Skeletal muscle tissue (tissue), 4 donors: ENCODE results near the gene TIMM29. TPM values are rescaled to one million over a fixed set of nuclear protein-coding genes. Genes with fewer than 3 reads are reported as not detected.
"Not testable (repeated sequence)": the region's sequence is repeated elsewhere in the genome, so short reads cannot be mapped to it uniquely, and the experiment has no call there.

Experiments
- H3K27ac ChIP-seq: one replicate; pipeline ENCODE4 v1.7.0; 2013; ENCODE audit warnings: mild to moderate bottlenecking, low read depth, low read length, inconsistent platforms
- H3K27me3 ChIP-seq, 3 donors: one replicate each; pipeline ENCODE4 v1.7.0; 2013; ENCODE audit warnings: low read length in 3 of 3; ENCODE audit not compliant: control insufficient read depth in 3 of 3, insufficient read depth in 3 of 3
- H3K36me3 ChIP-seq, 3 donors: one replicate each; pipeline ENCODE4 v1.7.0; 2013; ENCODE audit warnings: low read length in 3 of 3; ENCODE audit not compliant: control insufficient read depth in 3 of 3, insufficient read depth in 3 of 3
- H3K4me1 ChIP-seq, 3 donors: one replicate each; pipeline ENCODE4 v1.7.0; 2013; ENCODE audit warnings: low read length in 3 of 3, mild to moderate bottlenecking in 3 of 3; ENCODE audit not compliant: control insufficient read depth in 3 of 3, insufficient read depth in 3 of 3
- H3K4me3 ChIP-seq, 3 donors: one replicate each; pipeline ENCODE4 v1.7.0; 2013; ENCODE audit warnings: low read length in 3 of 3
- H3K9ac ChIP-seq, 3 donors: one replicate each; pipeline ENCODE4 v1.7.0; 2013; ENCODE audit warnings: low read length in 3 of 3, mild to moderate bottlenecking in 3 of 3, moderate library complexity in 2 of 3, low read depth in 1 of 3
- H3K9me3 ChIP-seq, 3 donors: one replicate each; pipeline ENCODE4 v1.7.0; 2013; ENCODE audit warnings: low read length in 3 of 3; ENCODE audit not compliant: control insufficient read depth in 3 of 3
- total RNA-seq: library from RNA; depleted of rRNA; stranded (reverse); fragments of >200 nt; gene quantifications from one replicate; pipeline ENCODE4 v1.2.3, GENCODE V29; 2014
- donor health status: Osteomylitis.

Gene TIMM29
- total RNA-seq, 1 donor from 2014 or later, result 25.6 TPM

DNA sequence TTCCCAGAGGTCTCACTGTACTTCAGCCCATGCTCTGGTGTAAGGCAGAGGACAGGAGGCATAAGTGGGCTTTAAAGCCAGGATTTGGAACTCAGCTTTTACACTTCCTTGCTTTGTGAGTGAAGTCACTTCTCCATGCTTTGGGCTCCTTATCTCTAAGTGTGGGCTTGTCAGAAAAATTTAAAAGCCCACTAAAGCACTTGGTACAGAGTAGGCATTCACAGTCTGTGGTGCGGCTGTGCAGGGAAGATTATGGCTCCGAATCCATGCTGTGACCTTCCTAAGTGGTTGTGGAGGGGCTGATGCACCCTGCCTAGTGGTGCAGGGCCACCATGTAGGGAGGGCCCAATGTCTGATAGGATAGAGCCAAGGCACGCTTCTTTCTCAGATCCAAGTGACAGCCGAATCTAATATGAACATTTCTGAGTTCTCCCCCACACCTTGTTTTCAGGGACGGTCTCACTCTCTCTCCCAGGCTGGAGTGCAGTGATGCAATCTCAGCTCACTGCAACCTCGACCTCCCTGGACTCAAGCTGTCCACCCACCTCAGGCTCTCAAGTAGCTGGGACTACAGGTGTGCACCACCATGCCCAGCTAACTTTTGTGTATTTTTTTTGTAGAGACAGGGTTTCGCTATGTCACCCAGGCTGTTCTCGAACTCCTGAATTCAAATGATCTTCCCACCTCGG lies 6.9 kb downstream of the TIMM29 start:
- no peak overlapping the region for H3K9ac ChIP-seq
- H3K4me1 ChIP-seq, result peaks cover 0 to 3% (median 2%) of the 10 kb centered on the region in 3 donors
- no peak overlapping the region for H3K27ac ChIP-seq

DNA sequence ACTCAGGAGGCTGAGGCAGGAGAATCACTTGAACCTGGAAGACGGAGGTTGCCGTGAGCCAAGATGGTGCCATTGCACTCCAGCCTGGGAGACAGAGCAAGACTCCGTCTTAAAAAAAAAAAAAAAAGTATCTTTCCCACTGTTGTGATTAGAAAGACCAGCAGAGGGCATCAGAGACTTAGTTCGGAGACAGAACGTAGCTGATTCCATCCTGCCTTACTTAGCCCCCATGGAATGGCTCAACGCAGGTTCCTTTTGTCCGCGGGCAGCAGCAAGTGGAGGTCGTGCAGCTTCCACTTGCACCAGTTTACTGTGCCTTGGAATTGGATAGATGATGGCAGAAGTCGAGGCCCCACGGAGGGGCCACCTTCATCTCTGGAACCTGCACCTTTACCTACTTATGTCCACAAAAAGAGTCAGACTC lies 8.1 kb downstream of the TIMM29 start:
- Histone ChIP-seq H3K27me3 (no peaks in the 10 kb centered on the region), H3K4me1 (peaks cover 0 to 3% (median 2%) of the 10 kb centered on the region in 3 donors), H3K9ac (peak overlapping the region in 1 of 3 donors; percentile 33), H3K27ac (no peak overlapping the region), H3K4me3 (peak overlapping the region; percentile 29 to 52 (median 38)), H3K9me3 (no peaks in the 10 kb centered on the region), H3K36me3 (peaks cover 0 to 4% (median 3%) of the 10 kb centered on the region in 3 donors)

More for the DNA sequence above, 6.9 kb downstream of the TIMM29 start:
- no peak overlapping the region for H3K4me3 ChIP-seq
- no peaks in the 10 kb centered on the region for H3K27me3 ChIP-seq
- H3K36me3 ChIP-seq, result peaks cover 0 to 7% (median 4%) of the 10 kb centered on the region in 3 donors
- H3K9me3 ChIP-seq, result no peaks in the 10 kb centered on the region

DNA sequence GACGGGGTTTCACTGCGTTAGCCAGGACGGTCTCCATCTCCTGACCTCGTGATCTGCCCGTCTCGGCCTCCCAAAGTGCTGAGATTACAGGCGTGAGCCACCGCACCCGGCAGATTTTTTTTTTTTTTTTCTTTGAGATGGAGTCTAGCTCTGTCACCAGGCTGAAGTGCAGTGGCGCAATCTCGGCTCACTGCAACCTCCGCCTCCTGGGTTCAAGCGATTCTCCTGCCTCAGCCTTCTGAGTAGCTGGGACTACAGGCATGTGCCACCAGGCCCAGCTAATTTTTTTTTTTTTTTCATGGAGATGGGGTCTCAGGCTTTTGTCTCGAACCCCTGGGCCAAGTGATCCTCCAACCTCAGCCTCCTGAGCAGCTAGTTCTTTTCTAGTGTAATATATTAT lies 13.0 kb downstream of the TIMM29 start:
- H3K4me3 ChIP-seq, H3K36me3 ChIP-seq, H3K9ac ChIP-seq, H3K9me3 ChIP-seq, H3K4me1 ChIP-seq, H3K27me3 ChIP-seq, H3K27ac ChIP-seq: not testable (repeated sequence)

DNA sequence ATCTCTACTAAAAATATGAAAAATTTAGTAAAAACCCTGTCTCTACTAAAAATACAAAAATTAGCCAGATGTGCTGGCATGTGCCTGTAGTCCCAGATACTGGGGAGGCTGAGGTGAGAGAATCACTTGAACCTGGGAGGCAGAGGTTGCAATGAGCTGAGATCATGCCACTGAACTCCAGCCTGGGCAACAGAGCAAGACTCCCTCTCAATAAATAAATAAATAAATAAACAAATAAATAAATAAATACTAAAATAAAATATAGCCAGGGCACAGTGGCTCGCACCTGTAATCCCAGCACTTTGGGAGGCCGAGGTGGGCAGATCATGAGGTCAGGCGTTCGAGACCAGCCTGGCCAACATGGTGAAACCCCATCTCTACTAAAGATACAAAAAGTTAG lies 14.8 kb downstream of the TIMM29 start:
- not testable (repeated sequence) for H3K27ac ChIP-seq, H3K36me3 ChIP-seq

DNA sequence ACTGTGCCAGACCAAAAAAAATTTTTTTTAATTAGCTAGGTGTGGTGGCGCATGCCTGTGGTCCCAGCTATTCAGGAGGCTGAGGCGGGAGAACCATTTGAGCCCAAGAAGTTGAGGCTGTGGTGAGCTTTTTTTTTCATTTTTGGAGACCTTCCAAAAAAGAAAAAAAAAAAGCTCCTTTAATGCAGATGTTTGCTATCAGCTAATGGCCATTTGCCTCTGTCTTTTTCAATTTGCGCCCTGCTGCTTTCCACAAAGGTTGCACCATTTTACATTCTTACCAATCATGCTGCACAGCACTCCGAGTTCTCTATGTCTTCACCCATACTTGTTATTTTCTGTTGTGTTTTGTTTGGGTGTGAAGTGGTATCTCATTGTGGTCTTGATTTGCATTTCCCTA lies 16.7 kb downstream of the TIMM29 start:
- Histone ChIP-seq H3K27ac (no peak overlapping the region), H3K4me3 (no peak overlapping the region), H3K9me3 (no peaks in the 10 kb centered on the region), H3K9ac (no peak overlapping the region), H3K27me3 (no peaks in the 10 kb centered on the region), H3K36me3 (no peaks in the 10 kb centered on the region), H3K4me1 (no peaks in the 10 kb centered on the region)

More for the DNA sequence above, 14.8 kb downstream of the TIMM29 start:
- not testable (repeated sequence) for H3K4me1 ChIP-seq, H3K4me3 ChIP-seq, H3K9ac ChIP-seq, H3K27me3 ChIP-seq, H3K9me3 ChIP-seq

DNA sequence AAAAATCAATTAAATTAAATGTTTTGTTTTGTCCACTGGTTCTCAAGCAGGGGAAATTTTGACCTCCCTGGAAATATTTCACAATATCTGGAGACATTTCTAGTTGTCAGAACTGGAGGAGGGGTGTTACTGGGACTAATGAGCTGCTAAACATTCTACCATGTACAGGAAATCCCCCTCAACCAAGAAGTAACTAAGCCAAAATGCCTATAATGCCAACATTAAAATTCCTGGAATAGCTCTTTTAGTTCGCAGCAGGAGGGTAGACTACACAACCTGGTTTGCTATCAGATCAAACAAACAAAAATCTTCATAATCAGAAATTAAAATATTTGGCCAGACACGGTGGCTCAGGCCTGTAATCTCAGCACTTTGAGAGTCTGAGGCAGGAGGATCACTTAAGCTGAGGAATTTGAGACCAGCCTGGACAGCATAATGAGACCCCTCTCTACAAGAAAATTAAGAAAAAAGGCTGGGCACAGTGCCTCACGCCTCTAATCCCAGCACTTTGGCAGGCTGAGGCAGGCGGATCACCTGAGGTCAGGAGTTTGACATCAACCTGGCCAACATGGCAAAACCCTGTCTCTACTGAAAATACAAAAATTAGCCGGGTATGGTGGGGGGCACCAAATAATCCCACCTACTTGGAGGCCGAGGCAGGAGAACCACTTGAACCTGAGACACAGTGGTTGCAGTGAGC lies 18.5 kb downstream of the TIMM29 start:
- no peak overlapping the region for H3K4me3 ChIP-seq
- no peak overlapping the region for H3K27ac ChIP-seq
- no peak overlapping the region for H3K9ac ChIP-seq
- H3K9me3 ChIP-seq, result no peaks in the 10 kb centered on the region
- no peaks in the 10 kb centered on the region for H3K27me3 ChIP-seq
- H3K36me3 ChIP-seq, result no peaks in the 10 kb centered on the region
- H3K4me1 ChIP-seq, result no peaks in the 10 kb centered on the region

DNA sequence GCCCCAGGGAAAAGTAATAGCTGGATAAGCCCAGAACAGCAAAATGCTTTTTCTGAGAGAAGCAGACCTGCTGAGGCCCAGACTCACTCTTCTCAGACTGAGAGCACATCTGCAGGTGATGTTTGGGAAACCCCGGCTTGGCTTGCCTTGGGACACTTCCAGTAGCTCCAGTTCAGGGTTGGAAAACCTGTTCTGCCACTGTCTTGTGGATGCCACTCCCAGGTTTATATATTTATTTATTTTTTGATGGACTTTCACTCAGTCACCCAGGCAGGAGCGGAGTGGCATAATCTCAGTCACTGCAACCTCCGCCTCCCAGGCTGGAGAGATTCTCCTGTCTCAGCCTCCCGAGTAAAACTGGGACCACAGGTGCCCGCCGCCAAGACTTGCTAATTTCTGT lies 24.2 kb downstream of the TIMM29 start:
- Histone ChIP-seq H3K4me1 (no peaks in the 10 kb centered on the region), H3K27ac (no peak overlapping the region), H3K9me3 (no peaks in the 10 kb centered on the region), H3K27me3 (no peaks in the 10 kb centered on the region), H3K9ac (no peak overlapping the region), H3K36me3 (no peaks in the 10 kb centered on the region), H3K4me3 (no peak overlapping the region)

DNA sequence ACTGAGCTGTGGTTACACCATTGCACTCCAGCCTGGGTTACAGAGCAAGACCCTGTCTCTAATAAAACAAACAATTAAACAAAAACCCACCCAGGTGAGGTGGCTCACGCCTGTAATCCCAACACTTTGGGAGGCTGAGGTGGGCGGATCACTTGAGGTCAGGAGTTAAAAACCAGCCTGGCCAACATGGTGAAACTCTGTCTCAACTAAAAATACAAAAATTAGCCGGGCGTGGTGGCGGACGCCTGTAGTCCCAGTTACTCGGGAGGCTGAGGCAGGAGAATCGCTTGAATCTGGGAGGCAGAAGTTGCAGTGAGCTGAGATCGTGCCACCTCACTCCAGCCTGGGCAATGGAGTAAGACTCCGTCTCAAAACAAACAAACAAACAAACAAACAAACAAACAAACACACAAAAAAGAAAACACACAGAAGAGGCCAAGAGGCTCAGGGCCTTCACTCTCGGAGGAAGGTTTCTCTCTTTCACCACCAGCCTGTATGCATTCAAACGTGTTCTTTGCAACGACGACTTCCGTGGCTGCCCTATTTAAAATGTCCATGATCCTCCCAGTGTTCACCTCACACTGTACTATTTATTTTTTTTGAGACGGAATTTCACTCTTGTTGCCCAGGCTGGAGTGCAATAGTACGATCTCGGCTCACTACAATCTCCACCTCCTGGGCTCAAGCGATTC lies 30.8 kb downstream of the TIMM29 start:
- Histone ChIP-seq H3K4me3 (peak overlapping the region; percentile 85 to 91 (median 89)), H3K9ac (peak overlapping the region in 2 of 3 donors; percentile 92 to 97), H3K4me1 (peaks cover 14 to 25% (median 24%) of the 10 kb centered on the region in 3 donors), H3K27ac (peak overlapping the region; percentile 96)
- H3K9me3 ChIP-seq, H3K27me3 ChIP-seq, H3K36me3 ChIP-seq: not testable (repeated sequence)

DNA sequence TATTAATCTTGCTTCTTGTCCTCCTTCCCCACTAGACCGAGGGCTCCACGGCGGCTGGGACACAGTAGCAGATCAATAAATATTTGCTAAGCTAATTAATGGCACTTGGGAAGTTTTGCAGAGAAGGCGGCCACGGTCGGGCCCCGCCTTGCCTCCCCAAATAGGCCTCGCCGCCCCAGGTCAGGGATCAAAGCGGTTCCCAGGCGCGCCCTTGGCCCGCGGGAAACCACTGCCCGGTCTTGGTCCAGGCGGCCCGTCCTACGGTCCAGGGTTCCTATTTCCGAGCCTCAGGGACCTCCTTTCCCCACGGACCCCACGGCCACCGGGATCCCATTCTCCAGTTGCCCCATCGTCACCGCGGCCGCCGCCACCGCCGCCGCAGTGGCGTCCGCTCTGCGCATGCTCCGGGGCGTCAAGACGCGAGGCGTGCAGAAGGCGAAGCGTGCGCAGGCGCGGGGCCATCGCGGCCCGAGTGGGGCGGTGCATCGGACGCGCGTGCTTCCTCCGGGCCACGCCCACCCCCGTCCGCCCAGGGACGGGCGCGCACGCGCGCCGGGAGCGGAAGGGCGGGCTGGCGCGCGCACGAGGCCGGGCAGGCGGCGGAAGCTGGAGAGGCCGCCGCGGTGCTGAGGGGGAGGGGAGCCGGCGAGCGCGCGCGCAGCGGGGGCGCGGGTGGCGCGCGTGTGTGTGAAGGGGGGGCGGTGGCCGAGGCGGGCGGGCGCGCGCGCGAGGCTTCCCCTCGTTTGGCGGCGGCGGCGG lies 31.9 kb downstream of the TIMM29 start, which contains the start of gene SMARCA4:
Gene SMARCA4 (plus strand): TSS at position 717 of the 759 bp plus-strand sequence. CDS start 23,122 bp downstream, outside the sequence.
- peak within 1 kb of the TSS; percentile 96 for H3K27ac ChIP-seq
- H3K4me1 ChIP-seq, result peaks cover 21 to 35% (median 32%) of the 10 kb centered on the region in 3 donors
- H3K9me3 ChIP-seq, result no peaks in the 10 kb centered on the region
- peak within 1 kb of the TSS; percentile 92 to 97 (median 93) for H3K9ac ChIP-seq
- H3K36me3 ChIP-seq, result no peaks in the 10 kb centered on the region
- no peaks in the 10 kb centered on the region for H3K27me3 ChIP-seq
- H3K4me3 ChIP-seq, result peak within 1 kb of the TSS; percentile 89 to 91 (median 90)
